ENCODE measurements around the gene SMYD3. TPM values are rescaled to one million over a fixed set of nuclear protein-coding genes. Genes with fewer than 3 reads are reported as not detected.

The SMYD3 gene
- total and polyA plus RNA-seq, 9 donors = 10.8 to 24.0 (median 13.7) TPM

GRCh38 chr1:245990315-245991022 lies 516.6 kb downstream of the SMYD3 start:
- H3K27ac ChIP-seq = no peak overlapping the region
- H3K4me3 ChIP-seq = no peak overlapping the region
- intact Hi-C loops (cut with DNase I) = no loop called here
- WGBS, 3 donors = 76 to 81% (median 81%) methylated on average over 6 of the region's 6 CpGs
- DNase-seq = no peak
- peaks cover 4% of the 10 kb centered on the region for H3K4me1 ChIP-seq (ENCODE audit: insufficient read depth)
- no peaks in the 10 kb centered on the region for H3K9me3 ChIP-seq
- H3K36me3 ChIP-seq = no peaks in the 10 kb centered on the region
- TF ChIP-seq POLR2A (IDR thresholded peaks at IDR 0.05) (no peak), CTCF (IDR thresholded peaks at IDR 0.05) (no peak), EP300 (IDR thresholded peaks at IDR 0.05) (no peak)
- H3K27me3 ChIP-seq = no peaks in the 10 kb centered on the region

DNA sequence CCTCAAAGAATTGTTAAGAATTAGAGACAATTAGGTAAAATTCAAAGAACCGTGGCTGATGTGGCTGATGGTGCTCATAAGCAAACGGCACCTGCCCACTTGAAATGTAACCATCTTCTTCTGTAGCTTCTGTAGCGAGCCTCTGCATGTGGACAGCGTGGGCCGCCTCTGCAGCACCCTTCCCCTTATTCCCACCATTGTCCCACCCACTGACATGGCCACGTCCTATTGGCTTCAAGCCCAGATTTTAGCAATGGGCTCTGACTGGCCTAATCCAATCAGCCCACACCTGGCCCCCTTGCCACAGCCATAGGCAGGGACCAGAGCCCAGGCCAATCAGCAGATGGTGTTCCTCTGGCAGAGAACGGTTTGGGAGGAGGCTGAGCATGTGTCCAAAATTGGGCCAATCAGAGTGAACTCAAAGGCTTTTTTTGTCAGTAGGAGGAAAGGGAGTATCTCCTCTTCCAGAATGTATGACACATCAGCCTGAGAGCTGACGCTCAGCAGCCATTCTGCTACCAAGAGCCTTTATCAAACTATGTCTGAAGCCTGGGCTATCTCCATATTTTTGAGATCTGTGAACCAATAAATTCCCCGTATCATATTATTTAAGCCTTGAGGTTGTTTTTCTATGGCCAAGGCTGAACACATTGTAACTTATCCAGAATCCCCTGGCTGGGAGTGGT lies 518.5 kb downstream of the SMYD3 start:
- Histone ChIP-seq H3K27me3 (no peaks in the 10 kb centered on the region), H3K27ac (no peak overlapping the region), H3K4me1 (ENCODE audit: insufficient read depth) (peaks cover 4% of the 10 kb centered on the region), H3K36me3 (no peaks in the 10 kb centered on the region), H3K9me3 (no peaks in the 10 kb centered on the region), H3K4me3 (no peak overlapping the region)
- intact Hi-C loops (cut with DNase I) = no loop called here
- WGBS, 3 donors = 83 to 90% (median 90%) methylated on average over 9 of the region's 9 CpGs
- no peak for DNase-seq
- TF ChIP-seq EP300 (IDR thresholded peaks at IDR 0.05) = no peak
- TF ChIP-seq POLR2A (IDR thresholded peaks at IDR 0.05) = no peak
- no peak for TF ChIP-seq CTCF (IDR thresholded peaks at IDR 0.05)

- WGBS, 3 donors = 94 to 99% (median 96%) methylated on average over 6 of the region's 6 CpGs
- no peaks in the 10 kb centered on the region for H3K27me3 ChIP-seq
- intact Hi-C loops (cut with DNase I) = no loop called here
These were observed 519.1 kb downstream of the SMYD3 start for GRCh38 chr1:245987997-245988392.

GRCh38 chr1:245987577-245987976 lies 519.5 kb downstream of the SMYD3 start:
- TF ChIP-seq POLR2A (IDR thresholded peaks at IDR 0.05) = no peak
- no peak for TF ChIP-seq EP300 (IDR thresholded peaks at IDR 0.05)
- TF ChIP-seq CTCF (IDR thresholded peaks at IDR 0.05) = no peak
- DNase-seq = no peak
- Histone ChIP-seq H3K36me3 (no peaks in the 10 kb centered on the region), H3K4me3 (no peak overlapping the region), H3K27me3 (no peaks in the 10 kb centered on the region), H3K4me1 (ENCODE audit: insufficient read depth) (peaks cover 4% of the 10 kb centered on the region), H3K9me3 (no peaks in the 10 kb centered on the region), H3K27ac (no peak overlapping the region)
- 90 to 92% (median 91%) methylated on average over 6 of the region's 6 CpGs for WGBS, 3 donors
- intact Hi-C loops (cut with DNase I) = no loop called here

More at GRCh38 chr1:245987997-245988392, 519.1 kb downstream of the SMYD3 start:
- DNase-seq = no peak
- Histone ChIP-seq H3K4me3 (no peak overlapping the region), H3K9me3 (no peaks in the 10 kb centered on the region), H3K4me1 (ENCODE audit: insufficient read depth) (peaks cover 4% of the 10 kb centered on the region), H3K27ac (no peak overlapping the region), H3K36me3 (no peaks in the 10 kb centered on the region)
- TF ChIP-seq EP300 (IDR thresholded peaks at IDR 0.05) (no peak), CTCF (IDR thresholded peaks at IDR 0.05) (no peak), POLR2A (IDR thresholded peaks at IDR 0.05) (no peak)
